ENCODE results near the gene ATP6V0B. TPM values are rescaled to one million over a fixed set of nuclear protein-coding genes. Genes with fewer than 3 reads are reported as not detected.

The ATP6V0B gene
- total RNA-seq, 2 experiments from 2014 or later, result 42.9 to 47.0 TPM

- Histone ChIP-seq H3K36me3 (ENCODE audit: insufficient read depth, low read length) (peaks cover 4% of the 10 kb centered on the region), H3K4me1 (ENCODE audit: insufficient read depth, low read length) (peaks cover 33% of the 10 kb centered on the region), H3K9me3 (ENCODE audit: control insufficient read depth in 1 of 2, insufficient read depth in 1 of 2, low read length in 2 of 2) (peaks cover 0 to 12% of the 10 kb centered on the region in 2 experiments), H3K27me3 (ENCODE audit: control insufficient read depth in 1 of 2, insufficient read depth in 2 of 2, low read length in 2 of 2) (peaks cover 35 to 41% of the 10 kb centered on the region in 2 experiments), H3K27ac (ENCODE audit: low read depth in 1 of 2, low read length in 2 of 2) (no peak overlapping the region), H3K4me3 (ENCODE audit: low read length) (no peak overlapping the region)
- DNase-seq (no peak), ATAC-seq (ENCODE audit: poor library complexity) (no peak)
- Mint-ChIP-seq H3K36me3 (ENCODE audit: low read depth) (no peaks in the 10 kb centered on the region), H3K27me3 (peaks cover 36% of the 10 kb centered on the region), H3K4me3 (no peak overlapping the region), H3K27ac (no peak overlapping the region), H3K4me1 (ENCODE audit: low read depth) (peaks cover 15% of the 10 kb centered on the region), H3K9me3 (no peaks in the 10 kb centered on the region)
- intact Hi-C loops (cut with DNase I, micrococcal nuclease), result loop anchor here in 1 of 2 experiments (2.0 to 10.0 kb wide), 2 partner anchors 407 to 711 kb away; no protein-coding TSS in a partner anchor
- POLR2A ChIA-PET, result no interaction called here
- CTCF ChIA-PET, result interaction anchor here (1.3 to 3.3 kb wide), 7 partner anchors 8 to 406 kb away, joined by 5 to 24 read pairs (median 6); partner anchors contain the start of genes ATP6V0B, IPO13 and SLC6A9
- TF ChIP-seq CTCF (IDR thresholded peaks at IDR 0.05), result no peak
Measured at GRCh38 chr1:43935711-43936427, 38.9 kb upstream of the ATP6V0B start.

GRCh38 chr1:43936431-43937151 lies 38.2 kb upstream of the ATP6V0B start:
- no peak overlapping the region for H3K27ac Mint-ChIP-seq
- H3K36me3 ChIP-seq (ENCODE audit: insufficient read depth, low read length), result peaks cover 4% of the 10 kb centered on the region
- H3K4me3 ChIP-seq (ENCODE audit: low read length), result no peak overlapping the region
- DNase-seq (peak in 4 of 14 experiments; percentile 14 to 47 (median 26)), ATAC-seq (ENCODE audit: poor library complexity) (no peak)
- H3K9me3 Mint-ChIP-seq, result no peaks in the 10 kb centered on the region
- no peaks in the 10 kb centered on the region for H3K36me3 Mint-ChIP-seq (ENCODE audit: low read depth)
- intact Hi-C loops (cut with DNase I, micrococcal nuclease), result loop anchor here in 1 of 2 experiments (10.0 kb wide), 1 partner anchor 712 kb away; no protein-coding TSS in a partner anchor
- no peak for TF ChIP-seq CTCF (IDR thresholded peaks at IDR 0.05)
- H3K4me1 Mint-ChIP-seq (ENCODE audit: low read depth), result peaks cover 15% of the 10 kb centered on the region
- H3K9me3 ChIP-seq (ENCODE audit: control insufficient read depth in 1 of 2, insufficient read depth in 1 of 2, low read length in 2 of 2), result peaks cover 0 to 12% of the 10 kb centered on the region in 2 experiments
- H3K4me1 ChIP-seq (ENCODE audit: insufficient read depth, low read length), result peaks cover 33% of the 10 kb centered on the region
- no peak overlapping the region for H3K4me3 Mint-ChIP-seq
- ChIA-PET POLR2A (no interaction called here), CTCF (no interaction called here)
- peaks cover 36% of the 10 kb centered on the region for H3K27me3 Mint-ChIP-seq
- H3K27me3 ChIP-seq (ENCODE audit: control insufficient read depth in 1 of 2, insufficient read depth in 2 of 2, low read length in 2 of 2), result peaks cover 35 to 41% of the 10 kb centered on the region in 2 experiments
- H3K27ac ChIP-seq (ENCODE audit: low read depth in 1 of 2, low read length in 2 of 2), result no peak overlapping the region

DNA sequence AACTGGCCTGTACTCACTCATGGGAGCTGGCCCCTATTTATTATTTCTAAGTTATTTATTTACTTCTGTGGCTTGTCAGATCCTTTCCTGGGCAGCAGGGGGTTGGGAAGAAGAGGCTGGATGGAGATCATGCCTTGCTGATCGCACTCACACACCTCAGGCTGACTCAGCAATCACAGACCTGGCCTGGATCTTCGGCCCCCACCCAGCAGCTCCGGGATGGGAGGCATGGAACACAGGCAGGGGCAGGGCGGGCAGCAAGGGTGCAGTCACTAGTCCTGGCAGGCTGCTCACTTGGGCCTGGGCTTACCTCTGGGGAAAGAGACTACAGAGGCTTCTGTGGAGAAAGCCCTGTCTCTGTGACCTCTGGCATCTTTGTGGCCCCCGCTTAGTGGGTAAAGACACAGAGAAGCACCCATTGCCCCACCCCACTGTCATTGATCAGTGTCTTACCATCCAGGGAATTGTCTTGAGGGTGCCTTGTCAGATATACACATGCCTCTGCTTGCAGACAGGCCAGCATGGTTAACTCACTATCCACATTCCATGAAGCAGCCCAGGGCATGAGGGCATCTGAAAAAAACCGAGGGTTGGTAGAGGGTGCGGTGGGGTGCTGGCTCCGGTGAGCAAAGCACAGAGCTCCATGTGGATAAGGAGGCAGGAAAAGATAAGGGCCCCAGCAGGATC lies 37.4 kb upstream of the ATP6V0B start:
- no peak overlapping the region for H3K4me3 ChIP-seq (ENCODE audit: low read length)
- CTCF ChIA-PET, result no interaction called here
- no peaks in the 10 kb centered on the region for H3K9me3 Mint-ChIP-seq
- ATAC-seq (ENCODE audit: poor library complexity), result no peak
- H3K4me1 ChIP-seq (ENCODE audit: insufficient read depth, low read length), result peaks cover 33% of the 10 kb centered on the region
- no peak for TF ChIP-seq CTCF (IDR thresholded peaks at IDR 0.05)
- peaks cover 35 to 37% of the 10 kb centered on the region in 2 experiments for H3K27me3 ChIP-seq (ENCODE audit: control insufficient read depth in 1 of 2, insufficient read depth in 2 of 2, low read length in 2 of 2)
- H3K27ac Mint-ChIP-seq, result no peak overlapping the region
- H3K27me3 Mint-ChIP-seq, result peaks cover 31% of the 10 kb centered on the region
- peaks cover 15% of the 10 kb centered on the region for H3K4me1 Mint-ChIP-seq (ENCODE audit: low read depth)
- H3K27ac ChIP-seq (ENCODE audit: low read depth in 1 of 2, low read length in 2 of 2), result no peak overlapping the region
- intact Hi-C loops (cut with DNase I, micrococcal nuclease), result loop anchor here in 1 of 2 experiments (10.0 kb wide), 1 partner anchor 713 kb away; no protein-coding TSS in a partner anchor
- H3K36me3 Mint-ChIP-seq (ENCODE audit: low read depth), result no peaks in the 10 kb centered on the region
- peaks cover 4% of the 10 kb centered on the region for H3K36me3 ChIP-seq (ENCODE audit: insufficient read depth, low read length)
- no peak for DNase-seq
- H3K4me3 Mint-ChIP-seq, result no peak overlapping the region
- POLR2A ChIA-PET, result no interaction called here
- peaks cover 0 to 12% of the 10 kb centered on the region in 2 experiments for H3K9me3 ChIP-seq (ENCODE audit: control insufficient read depth in 1 of 2, insufficient read depth in 1 of 2, low read length in 2 of 2)
